ENCODE results near the gene CDC5L. TPM values are rescaled to one million over a fixed set of nuclear protein-coding genes. Genes with fewer than 3 reads are reported as not detected.

Gene CDC5L
- total and polyA plus RNA-seq, 2 of the 13 experiments (the other 11 are each of a cell fraction or from before 2014, with no cell fraction given), result 11.0 to 34.2 TPM

- TF ChIP-seq GZF1 (CRISPR knock-in tag; IDR thresholded peaks at IDR 0.05) (no peak), KDM5A (IDR thresholded peaks at IDR 0.05; ENCODE audit: borderline replicate concordance, low read length) (no peak), MIER3 (CRISPR knock-in tag; IDR thresholded peaks at IDR 0.05; ENCODE audit: borderline replicate concordance) (0 out of 2 replicates have a peak, but pooled peaks have one; percentile 28), TMF1 (CRISPR knock-in tag; IDR thresholded peaks at IDR 0.05; ENCODE audit: low read depth) (no peak), ATM (IDR thresholded peaks at IDR 0.05; ENCODE audit: borderline replicate concordance) (no peak), ZFP91 (CRISPR knock-in tag; IDR thresholded peaks at IDR 0.05; ENCODE audit: borderline replicate concordance) (peak; percentile 72; the same call in 1 of the 2 replicates), WIZ (CRISPR knock-in tag; IDR thresholded peaks at IDR 0.05) (peak; percentile 55; the same call in 1 of the 2 replicates), CENPBD1 (CRISPR knock-in tag; IDR thresholded peaks at IDR 0.05; ENCODE audit: borderline replicate concordance, low read depth) (no peak), UBTF (CRISPR knock-in tag; IDR thresholded peaks at IDR 0.05) (peak; percentile 65), ZNF614 (CRISPR knock-in tag; IDR thresholded peaks at IDR 0.05; ENCODE audit: borderline replicate concordance) (peak; percentile 78; the same call in 1 of the 2 replicates), ZKSCAN1 (IDR thresholded peaks at IDR 0.05; ENCODE audit: low read length) (no peak), FOSL2 (CRISPR knock-in tag; IDR thresholded peaks at IDR 0.05) (peak; percentile 26), ZNF7 (CRISPR knock-in tag; IDR thresholded peaks at IDR 0.05) (no peak), ZNF333 (CRISPR knock-in tag; IDR thresholded peaks at IDR 0.05; ENCODE audit: borderline replicate concordance) (0 out of 2 replicates have a peak, but pooled peaks have one; percentile 63), TFAP4 (IDR thresholded peaks at IDR 0.05; ENCODE audit: borderline replicate concordance, low read depth) (0 out of 2 replicates have a peak, but pooled peaks have one; percentile 18), MLX (CRISPR knock-in tag; IDR thresholded peaks at IDR 0.05) (0 out of 2 replicates have a peak, but pooled peaks have one; percentile 32), ZNF891 (CRISPR knock-in tag; IDR thresholded peaks at IDR 0.05) (peak; percentile 64; the same call in 1 of the 2 replicates), NFYB (CRISPR knock-in tag; IDR thresholded peaks at IDR 0.05) (no peak)
These were observed 88.4 kb downstream of the CDC5L start (continued) for GRCh38 chr6:44475779-44476434.
